H9 (cell line): ENCODE results near the gene CHGA. TPM values are rescaled to one million over a fixed set of nuclear protein-coding genes. Genes with fewer than 3 reads are reported as not detected.

Source experiments
- DNase-seq: peaks from one replicate; pipeline ENCODE4 v3.0.0-alpha.2; 2017
- H2AFZ ChIP-seq: one replicate; pipeline ENCODE4 v1.6.1; 2013; ENCODE audit warnings: mild to moderate bottlenecking, low read length, control low read depth, moderate library complexity
- H2AK5ac ChIP-seq: 2 replicates; pipeline ENCODE4 v1.6.1; 2013; ENCODE audit warnings: low read length, control low read depth, mixed read lengths; ENCODE audit not compliant: insufficient read length
- H2BK120ac ChIP-seq: one replicate; pipeline ENCODE4 v1.6.1; 2013; ENCODE audit warnings: low read depth, mild to moderate bottlenecking, low read length, control low read depth, inconsistent platforms; ENCODE audit not compliant: poor library complexity, severe bottlenecking
- H2BK12ac ChIP-seq: 2 replicates; pipeline ENCODE4 v1.6.1; 2013; ENCODE audit warnings: low read length, control low read depth, mixed read lengths, low read depth; ENCODE audit not compliant: insufficient read length
- H2BK15ac ChIP-seq: 2 replicates; pipeline ENCODE4 v1.6.1; 2013; ENCODE audit warnings: low read depth, low read length, control low read depth
- H2BK20ac ChIP-seq: one replicate; pipeline ENCODE4 v1.6.1; 2013; ENCODE audit warnings: low read depth, mild to moderate bottlenecking, low read length, control low read depth, inconsistent platforms; ENCODE audit not compliant: poor library complexity, severe bottlenecking
- H2BK5ac ChIP-seq: 2 replicates; pipeline ENCODE4 v1.6.1; 2013; ENCODE audit warnings: low read length, control low read depth, mixed read lengths; ENCODE audit not compliant: insufficient read length
- H3K14ac ChIP-seq: 2 replicates; pipeline ENCODE4 v1.6.1; 2013; ENCODE audit warnings: low read length, control low read depth; ENCODE audit not compliant: insufficient read depth
- H3K18ac ChIP-seq: 2 replicates; pipeline ENCODE4 v1.6.1; 2013; ENCODE audit warnings: low read depth, mild to moderate bottlenecking, mixed read lengths, low read length, control low read depth; ENCODE audit not compliant: insufficient read length
- H3K23ac ChIP-seq: 2 replicates; pipeline ENCODE4 v1.6.1; 2013; ENCODE audit warnings: low read length, control low read depth, mixed read lengths, low read depth; ENCODE audit not compliant: insufficient read length
- H3K23me2 ChIP-seq: 2 replicates; pipeline ENCODE4 v1.6.1; 2013; ENCODE audit warnings: low read depth, mild to moderate bottlenecking, mixed read lengths, low read length, control low read depth; ENCODE audit not compliant: insufficient read length, poor library complexity, severe bottlenecking
- H3K27ac ChIP-seq: 2 replicates; pipeline ENCODE4 v1.5.1; 2013; ENCODE audit warnings: low read length, control low read depth, mixed read lengths, low read depth; ENCODE audit not compliant: insufficient read length
- H3K27me3 ChIP-seq: 2 replicates; pipeline ENCODE4 v1.6.1; 2013; ENCODE audit warnings: low read length, control low read depth, inconsistent platforms; ENCODE audit not compliant: insufficient read depth
- H3K4ac ChIP-seq: 2 replicates; pipeline ENCODE4 v1.6.1; 2013; ENCODE audit warnings: low read depth, mild to moderate bottlenecking, control low read depth, inconsistent platforms, low read length, moderate library complexity
- H3K4me1 ChIP-seq: 2 replicates; pipeline ENCODE4 v1.6.1; 2013; ENCODE audit warnings: low read length, control low read depth, inconsistent platforms; ENCODE audit not compliant: insufficient read depth
- H3K4me2 ChIP-seq: 2 replicates; pipeline ENCODE4 v1.6.1; 2013; ENCODE audit warnings: low read length, control low read depth, mixed read lengths; ENCODE audit not compliant: insufficient read length, insufficient read depth
- H3K56ac ChIP-seq: 2 replicates; pipeline ENCODE4 v1.6.1; 2013; ENCODE audit warnings: low read depth, mild to moderate bottlenecking, mixed read lengths, low read length, control low read depth; ENCODE audit not compliant: insufficient read length
- H3K79me1 ChIP-seq: 2 replicates; pipeline ENCODE4 v1.6.1; 2013; ENCODE audit warnings: low read depth, mild to moderate bottlenecking, moderate library complexity, low read length, control low read depth, inconsistent platforms; ENCODE audit not compliant: insufficient read depth, poor library complexity, severe bottlenecking
- H3K79me2 ChIP-seq: 2 replicates; pipeline ENCODE4 v1.6.1; 2013; ENCODE audit warnings: low read length, control low read depth, inconsistent platforms; ENCODE audit not compliant: insufficient read depth
- H3K9ac ChIP-seq: 2 replicates; pipeline ENCODE4 v1.6.1; 2013; ENCODE audit warnings: low read length, control low read depth, mixed read lengths; ENCODE audit not compliant: insufficient read length; ENCODE audit errors: extremely low read depth
- H3K9me3 ChIP-seq: one replicate; pipeline ENCODE4 v1.6.1; 2013; ENCODE audit warnings: low read depth, low read length, inconsistent platforms; ENCODE audit not compliant: control insufficient read depth
- H3T11ph ChIP-seq: one replicate; pipeline ENCODE4 v1.6.1; 2013; ENCODE audit warnings: mild to moderate bottlenecking, low read length, control low read depth, inconsistent platforms
- H4K20me1 ChIP-seq: one replicate; pipeline ENCODE4 v1.6.1; 2013; ENCODE audit not compliant: control insufficient read depth, insufficient read length, insufficient read depth
- H4K5ac ChIP-seq: 2 replicates; pipeline ENCODE4 v1.6.1; 2013; ENCODE audit warnings: low read depth, mild to moderate bottlenecking, mixed read lengths, low read length, control low read depth; ENCODE audit not compliant: insufficient read length
- H4K8ac ChIP-seq: replicated peaks from 2 replicates; pipeline ENCODE4 v1.6.1; 2013; ENCODE audit warnings: low read length, control low read depth, mixed read lengths, low read depth; ENCODE audit not compliant: insufficient read length
- H4K91ac ChIP-seq: 2 replicates; pipeline ENCODE4 v1.6.1; 2013; ENCODE audit warnings: low read depth, mild to moderate bottlenecking, moderate library complexity, mixed read lengths, low read length, control low read depth; ENCODE audit not compliant: insufficient read length
- H3K27ac Mint-ChIP-seq, 3 experiments: 2 replicates in 2 of 3; 3 replicates in 1 of 3; pipeline ENCODE4 v1.8.0; 2020 to 2021; ENCODE audit warnings: mixed read lengths in 3 of 3, mild to moderate bottlenecking in 1 of 3, moderate library complexity in 1 of 3
- H3K27me3 Mint-ChIP-seq: 2 replicates; pipeline ENCODE4 v1.8.0; 2021; ENCODE audit warnings: low read depth, mild to moderate bottlenecking, moderate library complexity, mixed read lengths
- H3K36me3 Mint-ChIP-seq, 3 experiments: 2 replicates in 2 of 3; 3 replicates in 1 of 3; pipeline ENCODE4 v1.8.0; 2020 to 2021; ENCODE audit warnings: low read depth in 3 of 3, mixed read lengths in 3 of 3; ENCODE audit not compliant: insufficient read depth in 1 of 3
- H3K4me1 Mint-ChIP-seq, 2 experiments: 2 replicates each; pipeline ENCODE4 v1.8.0; 2020; ENCODE audit warnings: mixed read lengths in 2 of 2
- H3K4me3 Mint-ChIP-seq, 2 experiments: 2 replicates in 1 of 2; 3 replicates in 1 of 2; pipeline ENCODE4 v1.8.0; 2020 to 2021; ENCODE audit warnings: mild to moderate bottlenecking in 2 of 2, mixed read lengths in 2 of 2, moderate library complexity in 1 of 2
- H3K9me3 Mint-ChIP-seq, 2 experiments: 2 replicates in 1 of 2; 3 replicates in 1 of 2; pipeline ENCODE4 v1.8.0; 2020; ENCODE audit warnings: mild to moderate bottlenecking in 2 of 2, mixed read lengths in 2 of 2, moderate library complexity in 1 of 2
- CTCF ChIP-seq: fragments of 200-600 bp; sonication (generic); conservative IDR thresholded peaks from 3 replicates; pipeline ENCODE4 v1.8.0; 2021; ENCODE audit warnings: antibody characterized with exemption, mild to moderate bottlenecking
- WGBS: extraction: QIAGEN DNeasy Blood & Tissue Kit; methylation state at CpG from one replicate; pipeline ENCODE4 v1.1.7; 2013; ENCODE audit warnings: missing lambda C conversion rate, low lambda C conversion rate, mixed read lengths; ENCODE audit not compliant: insufficient read length; ENCODE audit errors: extremely low coverage; 5-methylcytosine and 5-hydroxymethylcytosine counted together
- total RNA-seq: library from RNA; stranded (reverse); gene quantifications from 2 replicates; pipeline ENCODE4 v1.2.1, GENCODE V29; 2021

CHGA gene
- total RNA-seq, 1 experiment from 2014 or later = 6.7 TPM

GRCh38 chr14:92938890-92939671 lies 16.1 kb downstream of the CHGA start:
- no peak overlapping the region for H2AFZ ChIP-seq
- H3K4me2 ChIP-seq = no peak overlapping the region
- Mint-ChIP-seq H3K4me1 (no peaks in the 10 kb centered on the region), H3K36me3 (peaks cover 7 to 11% (median 7%) of the 10 kb centered on the region in 3 experiments), H3K27me3 (no peaks in the 10 kb centered on the region; the same call in 1 of the 2 replicates), H3K4me3 (no peak overlapping the region), H3K9me3 (no peaks in the 10 kb centered on the region), H3K27ac (no peak overlapping the region)
- no peak overlapping the region for H3K56ac ChIP-seq
- H4K8ac ChIP-seq = no peak overlapping the region
- no peak overlapping the region for H3T11ph ChIP-seq
- H3K18ac ChIP-seq = no peak overlapping the region
- no peak overlapping the region for H2AK5ac ChIP-seq
- H3K14ac ChIP-seq = no peak overlapping the region; the same call in 1 of the 2 replicates
- no peak overlapping the region for H2BK15ac ChIP-seq
- H3K23ac ChIP-seq = no peak overlapping the region
- no peak overlapping the region for H3K9ac ChIP-seq
- no CpG with 5 or more reads among the region's 27 CpGs for WGBS
- H2BK5ac ChIP-seq = no peak overlapping the region
- H3K27me3 ChIP-seq = no peaks in the 10 kb centered on the region
- H3K9me3 ChIP-seq = no peaks in the 10 kb centered on the region
- H3K79me2 ChIP-seq = no peaks in the 10 kb centered on the region
- no peak for DNase-seq
- H2BK120ac ChIP-seq = no peak overlapping the region
- H4K5ac ChIP-seq = no peak overlapping the region
- H3K23me2 ChIP-seq = no peaks in the 10 kb centered on the region
- H2BK20ac ChIP-seq = no peak overlapping the region
- no peak overlapping the region for H3K4ac ChIP-seq
- H4K20me1 ChIP-seq = no peaks in the 10 kb centered on the region
- no peak overlapping the region for H4K91ac ChIP-seq
- H2BK12ac ChIP-seq = no peak overlapping the region
- H3K4me1 ChIP-seq = no peaks in the 10 kb centered on the region
- H3K79me1 ChIP-seq = no peaks in the 10 kb centered on the region
- TF ChIP-seq CTCF = no peak
- H3K27ac ChIP-seq = no peak overlapping the region
